Measurements from ENCODE around the gene FXN.

DNA sequence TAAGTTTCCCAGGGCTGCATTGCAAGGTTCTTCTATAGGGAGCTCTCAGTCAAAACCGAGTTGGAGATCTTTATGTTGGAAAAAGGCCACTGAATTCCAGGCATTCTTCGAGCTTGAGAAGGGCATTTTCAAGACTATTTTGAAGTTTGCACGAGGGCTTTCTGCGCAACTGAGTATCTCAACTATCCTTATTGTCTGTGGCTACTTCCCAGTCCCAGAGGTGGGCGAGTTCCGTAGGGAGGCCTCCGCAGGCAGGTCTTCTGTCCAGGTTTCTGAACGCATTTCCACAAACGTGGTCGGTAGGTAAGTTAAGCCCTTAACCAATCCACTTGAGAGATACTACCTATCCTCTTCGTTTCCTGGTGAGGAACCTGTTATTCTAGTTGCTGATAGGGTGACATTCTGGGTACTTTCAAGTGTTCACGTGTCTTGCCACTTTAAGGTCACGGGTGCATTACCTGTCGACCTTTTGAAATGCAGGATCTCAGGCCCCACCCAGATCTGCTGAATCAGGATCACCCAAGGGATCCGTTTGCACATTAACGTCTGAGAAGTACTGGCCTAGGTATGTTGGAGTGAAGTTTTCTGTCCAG is 87.1 kb downstream of the FXN start:
- TF ChIP-seq, protein P1, sequence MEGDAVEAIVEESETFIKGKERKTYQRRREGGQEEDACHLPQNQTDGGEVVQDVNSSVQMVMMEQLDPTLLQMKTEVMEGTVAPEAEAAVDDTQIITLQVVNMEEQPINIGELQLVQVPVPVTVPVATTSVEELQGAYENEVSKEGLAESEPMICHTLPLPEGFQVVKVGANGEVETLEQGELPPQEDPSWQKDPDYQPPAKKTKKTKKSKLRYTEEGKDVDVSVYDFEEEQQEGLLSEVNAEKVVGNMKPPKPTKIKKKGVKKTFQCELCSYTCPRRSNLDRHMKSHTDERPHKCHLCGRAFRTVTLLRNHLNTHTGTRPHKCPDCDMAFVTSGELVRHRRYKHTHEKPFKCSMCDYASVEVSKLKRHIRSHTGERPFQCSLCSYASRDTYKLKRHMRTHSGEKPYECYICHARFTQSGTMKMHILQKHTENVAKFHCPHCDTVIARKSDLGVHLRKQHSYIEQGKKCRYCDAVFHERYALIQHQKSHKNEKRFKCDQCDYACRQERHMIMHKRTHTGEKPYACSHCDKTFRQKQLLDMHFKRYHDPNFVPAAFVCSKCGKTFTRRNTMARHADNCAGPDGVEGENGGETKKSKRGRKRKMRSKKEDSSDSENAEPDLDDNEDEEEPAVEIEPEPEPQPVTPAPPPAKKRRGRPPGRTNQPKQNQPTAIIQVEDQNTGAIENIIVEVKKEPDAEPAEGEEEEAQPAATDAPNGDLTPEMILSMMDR (conservative IDR thresholded peaks at IDR 0.05; ENCODE audit: low read length), result no peak
- TF ChIP-seq EZH2phosphoT487 (IDR thresholded peaks at IDR 0.05; ENCODE audit: borderline replicate concordance), result no peak

All from Loucy (cell line).